ENCODE data around the gene GPSM1.

DNA sequence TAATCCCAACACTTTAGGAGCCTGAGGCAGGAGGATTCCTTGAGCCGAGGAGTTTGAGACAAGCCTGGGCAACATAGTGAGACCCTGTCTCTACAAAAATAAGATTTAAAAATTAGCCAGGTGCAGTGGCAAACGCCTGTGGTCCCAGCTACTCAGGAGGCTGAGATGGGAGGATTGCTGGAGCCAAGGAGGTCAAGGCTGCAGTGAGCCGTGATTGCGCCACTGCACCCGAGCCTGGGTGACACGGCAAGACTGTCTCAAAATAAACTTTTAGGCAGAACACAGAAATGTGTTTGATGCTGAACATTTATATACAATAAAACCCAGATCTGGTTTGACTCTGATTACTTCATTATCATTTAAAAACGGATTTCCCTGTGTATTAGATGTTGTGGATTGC lies 78.1 kb downstream of the GPSM1 start:
- TF ChIP-seq POLR2AphosphoS5 (IDR thresholded peaks at IDR 0.05; ENCODE audit: borderline replicate concordance, low read depth, low read length) (no peak), EZH2 (IDR thresholded peaks at IDR 0.05) (no peak), FOXP2 (optimal IDR thresholded peaks at IDR 0.05; ENCODE audit: control extremely low read depth, extremely low read length, insufficient read depth) (no peak)
